H9 (cell line): ENCODE measurements around the gene CFAP46. TPM values are rescaled to one million over a fixed set of nuclear protein-coding genes. Genes with fewer than 3 reads are reported as not detected.

ENCODE experiments used
- DNase-seq: peaks from one replicate; pipeline ENCODE4 v3.0.0-alpha.2; 2017
- H2AFZ ChIP-seq: one replicate; pipeline ENCODE4 v1.6.1; 2013; ENCODE audit warnings: mild to moderate bottlenecking, low read length, control low read depth, moderate library complexity
- H2AK5ac ChIP-seq: 2 replicates; pipeline ENCODE4 v1.6.1; 2013; ENCODE audit warnings: low read length, control low read depth, mixed read lengths; ENCODE audit not compliant: insufficient read length
- H2BK120ac ChIP-seq: one replicate; pipeline ENCODE4 v1.6.1; 2013; ENCODE audit warnings: low read depth, mild to moderate bottlenecking, low read length, control low read depth, inconsistent platforms; ENCODE audit not compliant: poor library complexity, severe bottlenecking
- H2BK12ac ChIP-seq: 2 replicates; pipeline ENCODE4 v1.6.1; 2013; ENCODE audit warnings: low read length, control low read depth, mixed read lengths, low read depth; ENCODE audit not compliant: insufficient read length
- H2BK15ac ChIP-seq: 2 replicates; pipeline ENCODE4 v1.6.1; 2013; ENCODE audit warnings: low read depth, low read length, control low read depth
- H2BK20ac ChIP-seq: one replicate; pipeline ENCODE4 v1.6.1; 2013; ENCODE audit warnings: low read depth, mild to moderate bottlenecking, low read length, control low read depth, inconsistent platforms; ENCODE audit not compliant: poor library complexity, severe bottlenecking
- H2BK5ac ChIP-seq: 2 replicates; pipeline ENCODE4 v1.6.1; 2013; ENCODE audit warnings: low read length, control low read depth, mixed read lengths; ENCODE audit not compliant: insufficient read length
- H3K14ac ChIP-seq: 2 replicates; pipeline ENCODE4 v1.6.1; 2013; ENCODE audit warnings: low read length, control low read depth; ENCODE audit not compliant: insufficient read depth
- H3K18ac ChIP-seq: 2 replicates; pipeline ENCODE4 v1.6.1; 2013; ENCODE audit warnings: low read depth, mild to moderate bottlenecking, mixed read lengths, low read length, control low read depth; ENCODE audit not compliant: insufficient read length
- H3K23ac ChIP-seq: 2 replicates; pipeline ENCODE4 v1.6.1; 2013; ENCODE audit warnings: low read length, control low read depth, mixed read lengths, low read depth; ENCODE audit not compliant: insufficient read length
- H3K23me2 ChIP-seq: 2 replicates; pipeline ENCODE4 v1.6.1; 2013; ENCODE audit warnings: low read depth, mild to moderate bottlenecking, mixed read lengths, low read length, control low read depth; ENCODE audit not compliant: insufficient read length, poor library complexity, severe bottlenecking
- H3K27ac ChIP-seq: 2 replicates; pipeline ENCODE4 v1.5.1; 2013; ENCODE audit warnings: low read length, control low read depth, mixed read lengths, low read depth; ENCODE audit not compliant: insufficient read length
- H3K27me3 ChIP-seq: 2 replicates; pipeline ENCODE4 v1.6.1; 2013; ENCODE audit warnings: low read length, control low read depth, inconsistent platforms; ENCODE audit not compliant: insufficient read depth
- H3K4ac ChIP-seq: 2 replicates; pipeline ENCODE4 v1.6.1; 2013; ENCODE audit warnings: low read depth, mild to moderate bottlenecking, control low read depth, inconsistent platforms, low read length, moderate library complexity
- H3K4me1 ChIP-seq: 2 replicates; pipeline ENCODE4 v1.6.1; 2013; ENCODE audit warnings: low read length, control low read depth, inconsistent platforms; ENCODE audit not compliant: insufficient read depth
- H3K4me2 ChIP-seq: 2 replicates; pipeline ENCODE4 v1.6.1; 2013; ENCODE audit warnings: low read length, control low read depth, mixed read lengths; ENCODE audit not compliant: insufficient read length, insufficient read depth
- H3K56ac ChIP-seq: 2 replicates; pipeline ENCODE4 v1.6.1; 2013; ENCODE audit warnings: low read depth, mild to moderate bottlenecking, mixed read lengths, low read length, control low read depth; ENCODE audit not compliant: insufficient read length
- H3K79me1 ChIP-seq: 2 replicates; pipeline ENCODE4 v1.6.1; 2013; ENCODE audit warnings: low read depth, mild to moderate bottlenecking, moderate library complexity, low read length, control low read depth, inconsistent platforms; ENCODE audit not compliant: insufficient read depth, poor library complexity, severe bottlenecking
- H3K79me2 ChIP-seq: 2 replicates; pipeline ENCODE4 v1.6.1; 2013; ENCODE audit warnings: low read length, control low read depth, inconsistent platforms; ENCODE audit not compliant: insufficient read depth
- H3K9ac ChIP-seq: 2 replicates; pipeline ENCODE4 v1.6.1; 2013; ENCODE audit warnings: low read length, control low read depth, mixed read lengths; ENCODE audit not compliant: insufficient read length; ENCODE audit errors: extremely low read depth
- H3K9me3 ChIP-seq: one replicate; pipeline ENCODE4 v1.6.1; 2013; ENCODE audit warnings: low read depth, low read length, inconsistent platforms; ENCODE audit not compliant: control insufficient read depth
- H3T11ph ChIP-seq: one replicate; pipeline ENCODE4 v1.6.1; 2013; ENCODE audit warnings: mild to moderate bottlenecking, low read length, control low read depth, inconsistent platforms
- H4K20me1 ChIP-seq: one replicate; pipeline ENCODE4 v1.6.1; 2013; ENCODE audit not compliant: control insufficient read depth, insufficient read length, insufficient read depth
- H4K5ac ChIP-seq: 2 replicates; pipeline ENCODE4 v1.6.1; 2013; ENCODE audit warnings: low read depth, mild to moderate bottlenecking, mixed read lengths, low read length, control low read depth; ENCODE audit not compliant: insufficient read length
- H4K8ac ChIP-seq: replicated peaks from 2 replicates; pipeline ENCODE4 v1.6.1; 2013; ENCODE audit warnings: low read length, control low read depth, mixed read lengths, low read depth; ENCODE audit not compliant: insufficient read length
- H4K91ac ChIP-seq: 2 replicates; pipeline ENCODE4 v1.6.1; 2013; ENCODE audit warnings: low read depth, mild to moderate bottlenecking, moderate library complexity, mixed read lengths, low read length, control low read depth; ENCODE audit not compliant: insufficient read length
- H3K27ac Mint-ChIP-seq, 3 experiments: 2 replicates in 2 of 3; 3 replicates in 1 of 3; pipeline ENCODE4 v1.8.0; 2020 to 2021; ENCODE audit warnings: mixed read lengths in 3 of 3, mild to moderate bottlenecking in 1 of 3, moderate library complexity in 1 of 3
- H3K27me3 Mint-ChIP-seq: 2 replicates; pipeline ENCODE4 v1.8.0; 2021; ENCODE audit warnings: low read depth, mild to moderate bottlenecking, moderate library complexity, mixed read lengths
- H3K36me3 Mint-ChIP-seq, 3 experiments: 2 replicates in 2 of 3; 3 replicates in 1 of 3; pipeline ENCODE4 v1.8.0; 2020 to 2021; ENCODE audit warnings: low read depth in 3 of 3, mixed read lengths in 3 of 3; ENCODE audit not compliant: insufficient read depth in 1 of 3
- H3K4me1 Mint-ChIP-seq, 2 experiments: 2 replicates each; pipeline ENCODE4 v1.8.0; 2020; ENCODE audit warnings: mixed read lengths in 2 of 2
- H3K4me3 Mint-ChIP-seq, 2 experiments: 2 replicates in 1 of 2; 3 replicates in 1 of 2; pipeline ENCODE4 v1.8.0; 2020 to 2021; ENCODE audit warnings: mild to moderate bottlenecking in 2 of 2, mixed read lengths in 2 of 2, moderate library complexity in 1 of 2
- H3K9me3 Mint-ChIP-seq, 2 experiments: 2 replicates in 1 of 2; 3 replicates in 1 of 2; pipeline ENCODE4 v1.8.0; 2020; ENCODE audit warnings: mild to moderate bottlenecking in 2 of 2, mixed read lengths in 2 of 2, moderate library complexity in 1 of 2
- WGBS: extraction: QIAGEN DNeasy Blood & Tissue Kit; methylation state at CpG from one replicate; pipeline ENCODE4 v1.1.7; 2013; ENCODE audit warnings: missing lambda C conversion rate, low lambda C conversion rate, mixed read lengths; ENCODE audit not compliant: insufficient read length; ENCODE audit errors: extremely low coverage; 5-methylcytosine and 5-hydroxymethylcytosine counted together
- total RNA-seq: library from RNA; stranded (reverse); gene quantifications from 2 replicates; pipeline ENCODE4 v1.2.1, GENCODE V29; 2021
- TF ChIP-seq, protein P1 (sequence below): fragments of 200-600 bp; sonication (generic); conservative IDR thresholded peaks from 3 replicates; pipeline ENCODE4 v1.8.0; 2021; ENCODE audit warnings: antibody characterized with exemption, mild to moderate bottlenecking

The CFAP46 gene
- total RNA-seq, 1 experiment from 2014 or later = 3.1 TPM

- H2BK120ac ChIP-seq = no peak overlapping the region
- H2AK5ac ChIP-seq = no peak overlapping the region
- no peak overlapping the region; the same call in 1 of the 2 replicates for H3K14ac ChIP-seq
- no peaks in the 10 kb centered on the region for H3K9me3 ChIP-seq
- no peak overlapping the region for H3K4me2 ChIP-seq
- no peaks in the 10 kb centered on the region; a peak in 1 of 7 replicates for H3K36me3 Mint-ChIP-seq
- H3K9ac ChIP-seq = no peak overlapping the region
- H2BK20ac ChIP-seq = no peak overlapping the region
- no peak for DNase-seq
- H4K5ac ChIP-seq = no peak overlapping the region
- H3K27ac ChIP-seq = no peak overlapping the region
- H3K27ac Mint-ChIP-seq = no peak overlapping the region
- H3K4me1 ChIP-seq = no peaks in the 10 kb centered on the region
- H3K4me1 Mint-ChIP-seq = 0 out of 4 replicates have a peak, but pooled peaks cover 0 to 5% of the 10 kb centered on the region in 2 experiments
- no peak overlapping the region for H3K23ac ChIP-seq
- no peak overlapping the region for H2AFZ ChIP-seq
- no peak overlapping the region for H4K91ac ChIP-seq
- no peak overlapping the region for H3K18ac ChIP-seq
- peaks cover 2% of the 10 kb centered on the region for H3K27me3 Mint-ChIP-seq
- no peak overlapping the region for H3K56ac ChIP-seq
- H3K23me2 ChIP-seq = no peaks in the 10 kb centered on the region
- no CpG with 5 or more reads among the region's 26 CpGs for WGBS
- H2BK12ac ChIP-seq = no peak overlapping the region
- no peak overlapping the region for H3T11ph ChIP-seq
- no peaks in the 10 kb centered on the region for H3K79me2 ChIP-seq
- no peak overlapping the region for H3K4ac ChIP-seq
- H2BK15ac ChIP-seq = no peak overlapping the region
- H3K79me1 ChIP-seq = no peaks in the 10 kb centered on the region
- TF ChIP-seq, protein P1, sequence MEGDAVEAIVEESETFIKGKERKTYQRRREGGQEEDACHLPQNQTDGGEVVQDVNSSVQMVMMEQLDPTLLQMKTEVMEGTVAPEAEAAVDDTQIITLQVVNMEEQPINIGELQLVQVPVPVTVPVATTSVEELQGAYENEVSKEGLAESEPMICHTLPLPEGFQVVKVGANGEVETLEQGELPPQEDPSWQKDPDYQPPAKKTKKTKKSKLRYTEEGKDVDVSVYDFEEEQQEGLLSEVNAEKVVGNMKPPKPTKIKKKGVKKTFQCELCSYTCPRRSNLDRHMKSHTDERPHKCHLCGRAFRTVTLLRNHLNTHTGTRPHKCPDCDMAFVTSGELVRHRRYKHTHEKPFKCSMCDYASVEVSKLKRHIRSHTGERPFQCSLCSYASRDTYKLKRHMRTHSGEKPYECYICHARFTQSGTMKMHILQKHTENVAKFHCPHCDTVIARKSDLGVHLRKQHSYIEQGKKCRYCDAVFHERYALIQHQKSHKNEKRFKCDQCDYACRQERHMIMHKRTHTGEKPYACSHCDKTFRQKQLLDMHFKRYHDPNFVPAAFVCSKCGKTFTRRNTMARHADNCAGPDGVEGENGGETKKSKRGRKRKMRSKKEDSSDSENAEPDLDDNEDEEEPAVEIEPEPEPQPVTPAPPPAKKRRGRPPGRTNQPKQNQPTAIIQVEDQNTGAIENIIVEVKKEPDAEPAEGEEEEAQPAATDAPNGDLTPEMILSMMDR = no peak
- H3K27me3 ChIP-seq = no peaks in the 10 kb centered on the region
- H3K4me3 Mint-ChIP-seq = no peak overlapping the region
- no peak overlapping the region for H4K8ac ChIP-seq
- no peaks in the 10 kb centered on the region for H4K20me1 ChIP-seq
- H3K9me3 Mint-ChIP-seq = no peaks in the 10 kb centered on the region
- H2BK5ac ChIP-seq = no peak overlapping the region
Observed at GRCh38 chr10:132811891-132812481, 130.4 kb downstream of the CFAP46 start.
